OCI-M2 (cell line): ENCODE data around the gene PPFIBP2.

ENCODE experiments used
- DNase-seq: peaks from one replicate; lab custom pipeline; 2025; ENCODE audit not compliant: unreplicated experiment; lab: John Stamatoyannopoulos, UW

PPFIBP2 gene

DNA sequence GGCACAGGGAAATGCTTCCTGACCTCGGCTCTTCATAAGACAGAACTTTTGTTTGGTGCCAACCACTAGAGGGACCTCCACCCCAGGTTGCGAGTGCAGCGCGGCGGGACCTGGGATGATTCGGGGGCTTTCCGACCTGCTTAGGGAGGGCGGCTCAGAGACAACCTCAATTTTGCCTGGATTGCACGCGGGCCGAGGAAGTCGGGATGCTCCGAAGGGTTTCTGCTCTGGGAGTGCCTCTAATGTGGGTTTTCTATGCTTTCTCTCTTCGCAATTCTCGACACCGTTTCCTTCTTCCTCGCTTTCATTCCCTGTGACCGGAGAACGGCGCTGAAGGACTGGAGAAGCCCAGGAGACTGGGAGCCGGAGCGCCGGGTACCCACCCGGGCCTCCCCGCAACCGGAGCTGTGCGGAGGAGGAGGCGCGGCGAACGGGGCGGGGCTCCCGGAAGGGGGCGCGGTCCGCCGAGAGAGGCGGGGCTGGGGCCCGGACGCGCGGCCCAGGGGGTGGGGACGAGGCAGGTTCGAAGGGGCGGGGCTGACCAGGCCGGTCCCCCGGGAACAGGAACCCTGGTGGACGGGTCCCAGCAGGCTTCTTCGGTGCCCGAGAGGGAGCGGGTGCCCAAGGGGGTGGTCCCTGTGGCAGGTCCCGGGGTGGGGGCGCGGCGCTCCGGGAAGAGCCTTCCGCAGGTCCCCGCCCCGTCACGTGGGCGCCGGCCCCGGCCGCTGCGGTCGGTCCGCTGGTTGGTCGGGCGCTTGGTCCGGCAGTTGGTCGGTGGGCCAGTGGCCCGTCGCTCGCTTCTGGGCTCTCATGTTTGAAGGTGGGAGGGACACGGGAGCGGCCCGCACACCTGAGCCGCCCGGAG lies at the start of gene PPFIBP2:
TSS of gene PPFIBP2 (plus strand) at position 766 of the 865 bp plus-strand sequence. CDS start 35,477 bp downstream, outside the sequence.
- DNase-seq = no peak

DNA sequence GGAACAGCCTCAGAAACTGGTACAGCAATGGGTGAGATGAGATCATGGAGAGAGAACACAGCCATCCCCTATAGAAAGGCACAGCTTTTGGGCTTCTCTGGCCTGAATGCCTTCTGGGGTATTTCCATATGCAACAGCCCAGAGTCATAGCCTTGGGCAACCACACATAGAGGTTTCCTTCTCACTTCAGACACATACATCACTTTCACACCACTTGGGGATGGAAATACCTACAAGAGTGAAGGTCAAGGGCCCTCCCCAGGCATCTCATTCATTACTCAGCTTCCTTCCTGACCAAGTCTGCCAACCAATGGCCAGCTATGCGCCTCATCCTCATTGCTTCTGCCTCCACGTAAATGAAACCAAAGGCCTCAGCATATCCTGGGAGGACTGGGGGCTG lies 46.1 kb upstream of the PPFIBP2 start:
- no peak for DNase-seq

DNA sequence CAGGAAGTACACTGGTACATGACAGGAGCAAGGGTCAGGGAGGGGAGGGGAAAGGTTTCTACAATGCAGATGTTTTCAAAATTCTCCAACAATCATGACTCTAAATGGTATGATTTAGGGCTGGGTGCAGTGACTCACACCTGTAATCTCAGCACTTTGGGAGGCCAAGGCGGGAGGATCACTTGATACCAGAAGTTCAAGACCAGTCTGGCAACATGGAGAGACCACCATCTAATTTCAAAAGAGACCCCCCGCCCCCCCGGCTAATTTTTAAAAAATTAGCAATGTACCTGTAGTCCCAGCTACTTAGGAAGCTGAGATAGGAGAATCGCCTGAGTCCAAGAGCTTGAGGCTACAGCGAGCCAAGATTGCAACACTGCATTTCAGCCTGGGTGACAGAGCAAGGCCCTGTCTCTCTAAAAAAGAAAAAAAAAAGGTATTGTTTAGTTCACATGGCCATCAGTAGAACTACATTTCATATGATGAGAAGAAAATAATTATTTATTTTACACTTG lies 44.4 kb upstream of the PPFIBP2 start:
- no peak for DNase-seq

DNA sequence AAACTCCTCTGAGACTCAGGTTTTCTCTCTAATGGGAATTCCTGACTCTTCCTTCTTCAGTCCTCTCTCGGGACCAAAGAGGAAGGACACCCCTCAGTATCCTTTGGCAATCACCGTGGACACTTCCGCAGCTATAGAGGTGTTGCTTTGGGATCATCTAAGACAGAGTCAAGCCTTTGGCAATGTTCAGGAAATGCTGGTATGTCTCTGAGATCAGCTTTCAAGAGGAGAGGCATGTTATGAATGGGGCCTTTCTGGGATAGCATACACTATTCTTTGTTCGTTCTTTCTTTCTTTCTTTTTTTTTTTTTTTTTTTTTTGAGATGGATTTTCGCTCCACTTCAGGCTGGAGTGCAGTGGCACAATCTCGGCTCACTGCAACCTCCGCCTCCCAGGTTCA lies 42.7 kb upstream of the PPFIBP2 start:
- no peak for DNase-seq

DNA sequence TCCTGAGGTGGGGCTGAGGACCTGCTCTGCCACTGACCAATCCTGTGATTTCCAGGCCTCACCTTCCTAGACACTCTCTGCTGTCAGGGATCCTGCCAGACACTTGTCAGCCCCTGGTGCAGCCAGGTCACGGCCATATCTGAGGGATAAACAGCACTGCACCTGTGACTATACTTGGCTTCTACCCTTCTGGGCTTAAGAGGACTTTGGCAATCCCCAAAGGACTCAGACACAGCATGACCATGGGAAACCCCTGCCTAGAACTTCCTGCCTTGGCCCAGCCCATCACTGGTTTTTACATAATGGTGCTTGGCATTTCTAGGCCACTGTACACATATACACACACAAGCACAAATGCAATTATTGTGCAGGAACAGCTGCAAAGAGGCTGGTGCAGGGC lies 40.1 kb upstream of the PPFIBP2 start:
- no peak for DNase-seq

DNA sequence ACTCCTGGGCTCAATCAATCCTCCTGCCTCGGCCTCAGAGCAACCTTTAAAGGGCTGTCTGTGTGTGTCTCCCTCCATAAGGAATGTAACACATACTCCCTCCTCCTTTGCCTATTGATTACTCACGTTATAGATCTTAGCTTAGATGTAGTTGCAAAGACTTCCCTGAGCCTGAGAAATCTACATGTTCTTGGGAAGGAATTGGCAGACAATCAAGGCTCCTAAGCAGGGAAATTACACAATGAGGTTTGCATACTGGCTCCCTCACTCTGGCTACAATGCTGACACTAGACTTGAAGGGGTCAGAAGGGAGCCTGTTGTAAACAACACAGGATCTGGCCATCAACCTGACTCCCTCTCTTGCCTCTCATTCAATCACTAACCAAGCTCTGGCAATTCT lies 33.7 kb upstream of the PPFIBP2 start:
- no peak for DNase-seq

DNA sequence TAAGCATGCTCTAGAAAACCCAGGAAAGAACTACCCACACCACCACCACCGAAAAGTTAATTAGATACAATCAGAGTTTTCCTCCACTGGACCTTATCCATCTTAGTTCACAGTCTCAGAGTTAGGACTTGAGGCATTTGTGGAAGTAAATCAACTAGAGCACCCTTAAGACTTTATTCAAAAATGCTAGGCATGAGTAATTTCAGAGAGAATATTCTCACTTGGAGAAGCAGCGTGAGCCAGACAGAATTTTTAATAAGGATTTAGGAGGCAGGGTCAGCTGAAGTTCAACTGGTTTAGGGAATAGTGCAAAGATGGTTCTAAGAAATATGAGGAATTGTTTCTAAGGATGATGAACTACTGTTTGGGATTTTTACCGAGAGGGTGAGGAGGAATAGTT lies 29.7 kb upstream of the PPFIBP2 start:
- no peak for DNase-seq

DNA sequence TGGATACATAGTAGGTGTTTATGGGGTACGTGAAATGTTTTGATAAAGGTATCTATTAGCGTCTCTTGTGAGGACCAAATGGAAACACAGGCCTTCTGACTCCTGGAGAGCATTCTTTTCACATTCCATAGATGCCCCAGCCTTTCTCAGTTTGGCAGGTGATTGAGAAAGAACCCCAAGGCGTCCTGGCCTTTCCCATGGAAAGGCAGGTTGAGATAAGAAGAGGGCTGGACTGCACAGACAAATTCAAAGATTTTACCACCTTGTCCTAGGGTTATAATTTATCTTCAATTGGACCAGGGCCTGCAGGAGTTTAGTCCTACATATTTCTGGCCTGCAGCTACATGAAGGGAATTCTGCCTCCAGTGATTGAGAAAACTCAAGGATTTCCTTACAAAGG lies 29.2 kb upstream of the PPFIBP2 start:
- no peak for DNase-seq

DNA sequence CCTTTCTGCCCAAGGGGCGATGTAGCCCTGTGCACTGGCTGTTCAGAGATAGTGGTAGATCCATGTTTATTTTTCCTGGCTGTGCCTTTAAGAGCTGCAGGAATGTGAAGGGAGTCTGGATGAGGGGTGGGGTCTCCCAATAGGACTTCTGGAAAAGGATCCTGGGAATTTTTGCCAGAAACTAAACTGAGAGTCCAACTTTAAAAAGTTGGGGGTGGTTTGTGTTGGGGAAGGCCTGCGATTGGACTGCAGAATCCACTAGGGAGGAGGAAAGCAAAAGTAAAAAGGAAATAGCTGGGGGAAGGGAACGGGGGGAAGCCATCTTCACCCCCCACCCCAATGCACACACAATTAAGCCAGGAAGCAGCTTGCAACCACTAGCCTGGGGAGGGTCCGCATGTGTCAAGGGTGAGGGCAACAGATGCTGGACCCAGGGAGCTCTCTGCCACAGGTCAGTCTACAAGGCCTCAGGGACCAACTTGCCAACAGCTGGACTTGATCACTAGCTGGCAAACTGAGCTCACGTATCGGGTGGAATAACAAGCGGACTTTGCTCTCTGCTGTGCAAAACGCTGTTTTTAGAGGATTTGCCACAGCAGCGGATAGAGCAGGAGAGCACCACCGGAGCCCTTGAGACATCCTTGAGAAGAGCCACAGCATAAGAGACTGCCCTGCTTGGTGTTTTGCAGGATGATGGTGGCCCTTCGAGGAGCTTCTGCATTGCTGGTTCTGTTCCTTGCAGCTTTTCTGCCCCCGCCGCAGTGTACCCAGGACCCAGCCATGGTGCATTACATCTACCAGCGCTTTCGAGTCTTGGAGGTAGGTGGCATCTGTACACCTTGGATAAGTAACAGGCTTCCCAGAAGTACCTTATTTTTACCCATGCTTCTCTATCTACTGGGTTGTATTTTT lies 28.4 kb upstream of the PPFIBP2 start, which contains the start of gene OLFML1:
TSS of gene OLFML1 (plus strand) at position 321 of the 912 bp plus-strand sequence. CDS start at position 691, 370 bp downstream.
- DNase-seq = no peak

DNA sequence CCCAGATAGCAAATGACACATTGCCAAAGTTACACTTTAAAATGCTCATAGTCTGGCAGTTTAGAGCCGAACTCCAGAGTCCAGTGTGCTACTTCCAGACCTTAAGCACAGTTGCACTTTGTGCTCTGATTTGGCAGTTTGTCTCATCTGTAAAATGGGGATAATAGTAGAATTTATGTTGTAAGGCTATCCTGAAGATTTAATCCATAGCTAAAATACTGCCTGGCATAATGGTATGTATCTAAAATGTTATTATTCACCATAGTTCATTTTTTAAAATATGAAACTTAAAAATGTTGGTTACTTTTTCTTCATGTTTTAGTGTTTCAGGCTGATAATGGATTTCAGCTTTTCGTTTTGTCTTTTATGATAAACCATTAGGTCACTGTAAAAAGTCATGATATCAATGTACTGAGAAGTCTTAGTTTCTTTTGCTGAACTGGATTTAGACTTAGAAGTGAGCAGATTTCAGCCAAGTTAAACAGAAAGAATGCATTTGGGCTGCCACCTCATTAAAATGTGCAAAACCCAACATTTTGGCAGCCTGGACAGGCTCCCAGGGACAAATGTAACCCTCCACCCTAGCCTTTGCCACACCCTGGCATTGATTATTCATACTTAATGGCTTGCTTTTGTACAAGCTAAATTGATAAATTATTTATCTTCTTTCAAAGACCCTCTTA lies 27.6 kb upstream of the PPFIBP2 start:
- no peak for DNase-seq

DNA sequence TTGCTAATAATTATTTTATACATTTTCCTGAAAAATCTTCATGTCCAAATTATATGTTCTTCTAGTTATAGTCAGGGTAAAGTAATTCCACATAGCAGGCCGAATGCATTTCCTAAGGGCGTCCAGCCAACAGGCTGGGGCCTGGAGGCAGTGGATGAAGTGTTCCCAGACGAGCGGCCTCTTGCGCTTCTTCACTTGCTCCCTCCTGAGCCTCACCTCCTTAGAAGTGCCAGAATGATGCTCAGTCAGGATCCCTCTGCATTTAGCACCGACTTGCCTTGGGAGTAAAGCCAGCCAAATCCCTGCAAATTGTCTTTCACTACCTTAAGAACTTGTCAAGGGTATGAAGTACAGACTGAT lies 27.0 kb upstream of the PPFIBP2 start:
- no peak for DNase-seq

DNA sequence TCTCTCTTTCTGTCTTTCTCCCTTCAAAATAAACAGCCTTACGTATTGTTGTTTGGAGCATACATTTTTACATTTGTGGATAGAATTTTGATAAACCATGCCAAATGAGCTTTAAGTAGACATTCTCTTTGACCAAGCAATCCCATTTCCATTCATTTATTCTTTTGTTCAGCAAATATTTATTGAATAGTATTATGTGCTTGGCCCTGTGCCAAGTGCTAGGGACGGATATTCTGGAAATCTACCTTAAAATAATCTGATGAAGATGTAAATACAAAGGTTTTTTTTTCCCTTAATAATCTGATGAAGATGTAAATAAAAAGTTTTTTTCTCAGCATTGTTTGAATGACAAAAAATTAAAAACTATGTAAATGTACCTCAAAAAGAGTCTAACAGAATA lies 26.4 kb upstream of the PPFIBP2 start:
- DNase-seq = no peak

DNA sequence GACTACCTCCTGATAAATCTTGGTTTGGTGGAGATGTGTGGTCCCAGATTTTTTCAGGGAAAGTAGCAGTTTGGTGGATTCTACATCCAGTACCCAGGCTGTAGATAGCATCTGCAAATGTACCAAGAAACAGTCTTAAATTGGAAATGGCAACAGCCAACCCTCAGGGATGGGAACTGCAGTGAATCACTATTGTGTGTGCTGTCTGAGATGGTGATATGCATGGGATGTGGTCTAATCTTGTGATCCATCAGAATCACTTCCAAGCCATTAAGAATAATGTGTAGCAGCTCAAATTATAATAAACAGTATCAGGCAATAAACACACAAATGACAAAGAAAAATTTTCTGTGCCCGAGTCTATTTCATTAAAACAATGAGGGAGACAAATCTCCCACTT lies 25.1 kb upstream of the PPFIBP2 start:
- no peak for DNase-seq

DNA sequence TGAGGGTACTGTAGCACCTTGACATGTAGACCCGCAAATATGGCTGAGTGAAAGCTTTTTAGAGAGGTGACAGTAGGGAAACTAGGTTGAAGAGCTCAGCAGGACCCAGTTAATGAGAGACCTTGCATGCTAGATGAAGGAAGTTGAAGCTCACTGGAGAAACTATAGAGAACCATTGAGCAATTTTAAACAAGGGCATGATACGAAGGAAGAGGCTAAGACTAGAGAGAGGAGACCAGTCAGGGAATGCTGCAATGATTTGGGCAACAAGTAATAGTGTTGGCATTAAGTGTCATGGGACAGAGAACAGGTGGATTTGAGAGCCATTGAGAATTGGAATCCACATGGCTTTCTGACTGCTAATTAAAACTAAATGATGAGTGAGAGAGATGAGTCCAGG lies 24.4 kb upstream of the PPFIBP2 start:
- no peak for DNase-seq

DNA sequence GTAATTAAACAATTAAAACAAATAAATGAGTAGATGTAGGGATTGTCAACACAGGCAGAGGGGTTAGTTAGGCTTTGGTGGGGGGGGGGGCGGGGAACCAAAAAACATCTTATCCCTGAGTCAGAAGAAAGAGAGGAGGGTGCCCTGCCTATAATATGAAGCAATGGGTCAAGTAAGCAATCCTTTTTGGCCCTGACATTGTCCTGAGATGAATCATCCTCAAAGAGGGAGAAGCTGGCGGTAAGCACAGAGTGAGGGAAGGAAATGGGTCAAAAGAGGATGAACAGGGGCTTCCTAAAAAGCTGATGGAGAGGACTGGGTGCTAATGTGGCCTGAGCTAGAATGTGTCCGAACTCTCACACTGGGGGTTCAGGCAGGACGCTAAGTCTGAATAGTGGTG lies 23.7 kb upstream of the PPFIBP2 start:
- no peak for DNase-seq

DNA sequence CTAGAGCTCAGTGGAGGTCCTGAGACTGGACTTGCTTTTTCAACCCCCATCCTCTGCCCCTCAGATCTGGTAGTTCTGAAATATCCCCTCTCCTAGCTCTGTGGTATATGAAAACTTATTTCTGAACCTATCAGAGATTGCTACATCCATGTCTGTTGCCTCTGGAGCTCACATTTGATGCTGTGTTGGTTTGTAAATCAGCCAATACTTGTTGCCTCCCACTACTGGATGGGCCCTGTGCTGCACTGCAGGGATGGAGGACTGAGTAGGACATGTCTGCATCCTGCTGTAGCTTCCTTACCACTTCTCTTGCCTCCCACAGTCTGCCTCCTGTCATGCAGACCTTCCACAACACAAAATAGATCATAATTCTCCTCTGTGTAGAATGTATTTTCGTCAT lies 23.3 kb upstream of the PPFIBP2 start:
- no peak for DNase-seq

DNA sequence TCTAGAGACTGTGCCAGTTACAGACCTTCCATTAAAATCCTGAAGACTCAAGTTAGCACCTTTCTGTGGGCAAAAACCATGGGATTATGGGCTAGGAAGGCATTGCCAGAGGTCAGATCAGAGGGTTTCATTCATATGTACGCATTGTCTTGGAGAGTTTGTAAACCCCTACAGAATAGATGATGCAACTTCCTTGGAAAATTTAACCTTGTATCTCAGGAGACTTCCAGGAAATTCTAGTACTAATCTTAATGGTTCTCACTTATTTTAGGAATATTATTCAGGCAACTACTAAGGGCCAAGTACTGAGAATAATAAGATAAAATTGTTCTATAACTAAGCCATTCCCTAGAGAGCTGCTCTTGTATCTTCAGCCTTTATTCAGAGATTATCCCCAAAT lies 21.5 kb upstream of the PPFIBP2 start:
- DNase-seq = no peak

DNA sequence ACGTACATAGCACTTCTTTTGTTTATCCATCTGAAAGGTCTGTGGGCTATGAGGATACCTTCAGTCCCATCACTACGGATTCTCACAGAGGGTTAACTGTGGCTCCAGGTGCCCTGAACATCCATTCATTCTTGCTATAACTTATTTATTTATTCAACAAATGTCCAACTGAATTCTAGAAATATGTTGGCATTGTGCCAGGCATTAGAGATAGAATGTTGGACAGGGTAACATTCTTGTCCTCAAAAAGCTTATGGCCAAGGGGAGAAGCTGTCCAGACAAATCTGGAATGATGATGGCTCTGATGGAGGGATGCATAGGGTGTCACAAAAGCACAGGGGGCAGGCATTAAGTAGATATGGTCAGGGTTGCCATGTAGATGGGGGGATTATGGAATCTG lies 20.1 kb upstream of the PPFIBP2 start:
- DNase-seq = no peak

DNA sequence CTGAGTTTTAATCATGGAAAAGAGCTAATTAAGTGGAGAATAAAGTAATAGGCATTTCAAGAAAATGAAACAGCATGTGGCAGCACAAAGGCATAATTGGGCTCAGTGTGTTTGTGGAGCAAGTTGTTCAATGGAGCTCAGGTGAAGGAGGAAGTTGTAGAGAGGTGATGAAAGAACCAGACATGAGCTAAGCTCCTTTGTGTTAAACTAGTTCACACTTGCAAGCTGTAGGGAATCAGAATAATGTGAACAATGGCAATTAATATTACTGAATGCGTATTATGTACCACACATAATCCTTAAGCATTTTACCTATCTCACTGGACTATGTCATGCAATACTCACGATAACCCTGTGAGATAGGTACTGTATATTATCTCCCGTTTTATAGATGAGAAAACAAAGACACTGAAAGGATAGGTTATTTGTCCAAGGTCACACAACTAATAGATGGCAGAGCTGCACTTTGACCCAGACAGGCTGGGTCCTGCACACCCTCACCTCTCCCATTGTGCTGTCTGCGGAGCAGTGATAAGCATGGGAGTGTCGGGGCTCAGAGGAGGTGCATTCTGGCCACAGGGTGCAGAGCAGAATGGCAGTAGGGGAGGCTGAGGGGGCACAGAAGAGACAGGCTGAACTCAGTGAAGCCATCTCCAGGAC lies 19.6 kb upstream of the PPFIBP2 start:
- DNase-seq = no peak

DNA sequence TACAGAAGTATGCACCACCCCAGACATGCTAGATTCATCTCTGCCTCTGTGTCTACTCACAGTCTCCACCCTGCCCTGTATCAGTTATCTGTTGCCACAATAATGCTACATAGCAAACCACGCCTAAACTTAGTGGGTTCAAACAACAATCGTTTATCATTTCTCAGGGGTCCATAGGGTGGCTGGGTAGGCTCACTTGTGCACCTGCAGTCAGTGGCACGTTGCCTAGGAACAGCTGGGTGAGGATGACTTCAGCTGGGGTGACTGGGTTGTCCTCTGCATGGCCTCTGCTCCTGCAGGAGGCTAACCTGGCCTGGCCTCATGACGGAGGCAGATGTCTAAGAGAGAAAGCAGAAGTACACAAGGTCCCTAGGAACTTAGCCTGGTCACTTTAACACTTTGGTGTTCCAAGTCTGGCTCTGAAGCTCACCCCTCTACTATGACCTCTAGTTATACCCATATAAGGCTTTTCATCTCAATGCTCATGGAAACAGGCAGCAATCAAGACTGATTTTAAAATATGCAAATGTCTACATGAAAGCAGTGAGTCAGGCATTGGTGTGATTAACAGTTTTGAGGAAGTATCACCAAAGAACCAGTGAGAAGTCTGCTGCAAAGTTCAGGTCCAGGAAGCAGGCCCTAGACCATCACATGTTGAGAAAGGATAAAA lies 17.8 kb upstream of the PPFIBP2 start:
- no peak for DNase-seq
